ENCODE data around the gene TNFSF15.

- TF ChIP-seq SUZ12 (IDR thresholded peaks at IDR 0.05), result no peak
- TF ChIP-seq ZNF384 (IDR thresholded peaks at IDR 0.05), result no peak
- no peak for TF ChIP-seq FOXM1 (IDR thresholded peaks at IDR 0.05; ENCODE audit: borderline replicate concordance)
- TF ChIP-seq ELF4 (IDR thresholded peaks at IDR 0.05), result no peak
- TF ChIP-seq SP1 (IDR thresholded peaks at IDR 0.05), result no peak
- no peak for TF ChIP-seq NFRKB (IDR thresholded peaks at IDR 0.05)
- no peak for TF ChIP-seq ARNT (IDR thresholded peaks at IDR 0.05)
- TF ChIP-seq CTBP1 (IDR thresholded peaks at IDR 0.05; ENCODE audit: borderline replicate concordance), result no peak
- TF ChIP-seq LEF1 (IDR thresholded peaks at IDR 0.05; ENCODE audit: borderline replicate concordance), result no peak
These were observed 21.9 kb upstream of the TNFSF15 start for GRCh38 chr9:114827641-114828302.
